ENCODE results near the gene LPP. TPM values are rescaled to one million over a fixed set of nuclear protein-coding genes. Genes with fewer than 3 reads are reported as not detected.

The LPP gene
- polyA plus RNA-seq, 1 donor (not counting 4 experiments of a cell fraction or from before 2014, with no cell fraction given): 16.0 TPM

- Histone ChIP-seq H3K79me2 (ENCODE audit: control insufficient read depth, insufficient read depth, low read length) (no peaks in the 10 kb centered on the region), H3K27ac (ENCODE audit: control insufficient read depth, insufficient read depth, low read length) (no peak overlapping the region)
- peak; percentile 20 for FAIRE-seq
Measured at GRCh38 chr3:188646592-188646991, 492.6 kb downstream of the LPP start.

GRCh38 chr3:188647237-188647636 is 493.3 kb downstream of the LPP start:
- Histone ChIP-seq H3K36me3 (ENCODE audit: control insufficient read depth in 2 of 2, extremely low read depth in 1 of 2, insufficient read depth in 2 of 2, low read length in 2 of 2) (no peaks in the 10 kb centered on the region), H3K27me3 (ENCODE audit: control insufficient read depth, extremely low read depth, insufficient read depth, low read length) (no peaks in the 10 kb centered on the region), H3K9me1 (ENCODE audit: control insufficient read depth, extremely low read depth, insufficient read depth, low read length) (no peaks in the 10 kb centered on the region), H3K4me3 (ENCODE audit: control insufficient read depth in 2 of 3, extremely low read depth in 1 of 3, insufficient read depth in 2 of 3, low read depth in 1 of 3, low read length in 3 of 3) (no peak overlapping the region), H3K9me3 (ENCODE audit: control insufficient read depth, low read depth, low read length) (no peaks in the 10 kb centered on the region), H3K9ac (ENCODE audit: control insufficient read depth, extremely low read depth, insufficient read depth, low read length) (no peak overlapping the region), H3K4me2 (ENCODE audit: control insufficient read depth, extremely low read depth, insufficient read depth, low read depth, low read length) (no peak overlapping the region), H2AFZ (ENCODE audit: control insufficient read depth, low read length) (no peak overlapping the region), H3K27ac (ENCODE audit: control insufficient read depth, insufficient read depth, low read length) (no peak overlapping the region), H3K4me1 (ENCODE audit: control insufficient read depth, extremely low read depth, insufficient read depth, low read length) (no peaks in the 10 kb centered on the region), H3K79me2 (ENCODE audit: control insufficient read depth, insufficient read depth, low read length) (no peaks in the 10 kb centered on the region), H4K20me1 (ENCODE audit: control insufficient read depth, extremely low read depth, insufficient read depth, low read length) (no peaks in the 10 kb centered on the region)
- DNase-seq (ENCODE audit: low read depth, low spot score): no peak
- TF ChIP-seq EZH2 (IDR thresholded peaks at IDR 0.05; ENCODE audit: low read length): no peak
- TF ChIP-seq CTCF (optimal IDR thresholded peaks at IDR 0.05 in 1 of 3, IDR thresholded peaks at IDR 0.05 in 1 of 3, conservative IDR thresholded peaks at IDR 0.05 in 1 of 3; ENCODE audit: extremely low read depth in 1 of 3, insufficient read depth in 2 of 3, low read length in 3 of 3): no peak
- dilution Hi-C loops (cut with MboI; ENCODE audit: extremely low pct_ligation_motif_present, low sequenced_read_pairs): no loop called here
- FAIRE-seq: no peak

More at GRCh38 chr3:188646592-188646991, 492.6 kb downstream of the LPP start:
- H3K9me3 ChIP-seq (ENCODE audit: control insufficient read depth, low read depth, low read length): no peaks in the 10 kb centered on the region
- no peaks in the 10 kb centered on the region for H3K27me3 ChIP-seq (ENCODE audit: control insufficient read depth, extremely low read depth, insufficient read depth, low read length)
- H3K4me1 ChIP-seq (ENCODE audit: control insufficient read depth, extremely low read depth, insufficient read depth, low read length): no peaks in the 10 kb centered on the region
- no peaks in the 10 kb centered on the region for H3K9me1 ChIP-seq (ENCODE audit: control insufficient read depth, extremely low read depth, insufficient read depth, low read length)
- DNase-seq (ENCODE audit: low read depth, low spot score): no peak
- no peaks in the 10 kb centered on the region for H3K36me3 ChIP-seq (ENCODE audit: control insufficient read depth in 2 of 2, extremely low read depth in 1 of 2, insufficient read depth in 2 of 2, low read length in 2 of 2)
- TF ChIP-seq CTCF (optimal IDR thresholded peaks at IDR 0.05 in 1 of 3, IDR thresholded peaks at IDR 0.05 in 1 of 3, conservative IDR thresholded peaks at IDR 0.05 in 1 of 3; ENCODE audit: extremely low read depth in 1 of 3, insufficient read depth in 2 of 3, low read length in 3 of 3) (no peak), EZH2 (IDR thresholded peaks at IDR 0.05; ENCODE audit: low read length) (no peak)
- H3K4me2 ChIP-seq (ENCODE audit: control insufficient read depth, extremely low read depth, insufficient read depth, low read depth, low read length): no peak overlapping the region
- no peak overlapping the region for H3K4me3 ChIP-seq (ENCODE audit: control insufficient read depth in 2 of 3, extremely low read depth in 1 of 3, insufficient read depth in 2 of 3, low read depth in 1 of 3, low read length in 3 of 3)
- no peak overlapping the region for H2AFZ ChIP-seq (ENCODE audit: control insufficient read depth, low read length)
- dilution Hi-C loops (cut with MboI; ENCODE audit: extremely low pct_ligation_motif_present, low sequenced_read_pairs): no loop called here
- no peak overlapping the region for H3K9ac ChIP-seq (ENCODE audit: control insufficient read depth, extremely low read depth, insufficient read depth, low read length)
- no peaks in the 10 kb centered on the region for H4K20me1 ChIP-seq (ENCODE audit: control insufficient read depth, extremely low read depth, insufficient read depth, low read length)

Data from keratinocyte (primary cell).